ENCODE results near the gene C9orf72.

The C9orf72 gene

DNA sequence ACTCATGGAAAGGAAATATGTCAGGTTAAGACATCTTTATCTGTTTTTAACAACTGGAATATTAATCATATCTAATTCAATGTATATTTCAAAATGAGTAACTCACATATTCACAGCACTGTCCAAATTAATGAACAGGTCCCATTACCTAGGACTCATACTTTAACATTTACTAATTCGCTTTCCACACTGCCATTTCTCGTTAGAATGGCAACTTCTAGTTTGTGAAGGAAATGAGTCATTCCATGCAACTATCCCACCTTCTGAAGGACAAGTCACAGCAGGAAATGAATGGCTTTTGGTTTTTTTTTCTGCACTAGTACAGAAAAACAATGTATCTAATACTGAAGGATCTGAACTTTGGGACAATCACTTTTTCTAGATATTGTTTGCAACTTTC, 73.8 kb downstream of the C9orf72 start:
- POLR2A ChIA-PET = no interaction called here
- TF ChIP-seq, protein P1, sequence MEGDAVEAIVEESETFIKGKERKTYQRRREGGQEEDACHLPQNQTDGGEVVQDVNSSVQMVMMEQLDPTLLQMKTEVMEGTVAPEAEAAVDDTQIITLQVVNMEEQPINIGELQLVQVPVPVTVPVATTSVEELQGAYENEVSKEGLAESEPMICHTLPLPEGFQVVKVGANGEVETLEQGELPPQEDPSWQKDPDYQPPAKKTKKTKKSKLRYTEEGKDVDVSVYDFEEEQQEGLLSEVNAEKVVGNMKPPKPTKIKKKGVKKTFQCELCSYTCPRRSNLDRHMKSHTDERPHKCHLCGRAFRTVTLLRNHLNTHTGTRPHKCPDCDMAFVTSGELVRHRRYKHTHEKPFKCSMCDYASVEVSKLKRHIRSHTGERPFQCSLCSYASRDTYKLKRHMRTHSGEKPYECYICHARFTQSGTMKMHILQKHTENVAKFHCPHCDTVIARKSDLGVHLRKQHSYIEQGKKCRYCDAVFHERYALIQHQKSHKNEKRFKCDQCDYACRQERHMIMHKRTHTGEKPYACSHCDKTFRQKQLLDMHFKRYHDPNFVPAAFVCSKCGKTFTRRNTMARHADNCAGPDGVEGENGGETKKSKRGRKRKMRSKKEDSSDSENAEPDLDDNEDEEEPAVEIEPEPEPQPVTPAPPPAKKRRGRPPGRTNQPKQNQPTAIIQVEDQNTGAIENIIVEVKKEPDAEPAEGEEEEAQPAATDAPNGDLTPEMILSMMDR (IDR thresholded peaks at IDR 0.05; ENCODE audit: control extremely low read depth, extremely low read depth, low read depth, missing control alignments) = no peak
- DNase-seq (ENCODE audit: extremely low spot score) = no peak
- CTCF ChIA-PET = interaction anchor here (1.3 kb wide), 1 partner anchor 20 kb away, joined by 3 read pairs; no protein-coding TSS in a partner anchor

DNA sequence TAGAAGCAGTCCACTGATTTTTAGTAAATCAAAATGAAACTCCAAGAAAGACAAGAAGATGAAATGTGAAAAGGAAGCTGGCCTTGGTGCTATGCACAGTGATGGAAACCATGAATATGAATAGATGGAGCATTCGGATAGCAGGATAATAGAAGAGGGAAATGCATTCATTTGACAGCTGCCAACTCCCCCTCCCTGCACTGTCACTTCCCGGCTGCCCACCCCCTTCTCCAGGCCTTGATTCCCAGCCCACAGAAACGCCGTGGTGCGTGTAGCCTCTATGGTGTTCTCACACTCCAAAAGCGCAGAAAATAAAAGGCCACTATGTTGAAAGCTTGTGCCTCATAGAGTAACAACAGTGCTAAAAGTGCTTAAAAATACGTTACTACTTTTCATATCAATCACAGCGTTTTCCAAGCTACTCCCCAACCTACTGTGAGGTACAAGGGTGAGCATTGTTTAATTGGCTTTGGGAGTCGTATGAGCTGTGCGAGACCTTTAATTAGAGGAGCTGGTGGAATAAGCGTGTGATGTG, 75.3 kb downstream of the C9orf72 start:
- POLR2A ChIA-PET = no interaction called here
- DNase-seq (ENCODE audit: extremely low spot score) = no peak
- TF ChIP-seq, protein P1 (IDR thresholded peaks at IDR 0.05; ENCODE audit: control extremely low read depth, extremely low read depth, low read depth, missing control alignments) = no peak
- CTCF ChIA-PET = interaction anchor here (0.7 to 1.8 kb wide), 4 partner anchors 8 to 32 kb away, joined by 3 to 5 read pairs (median 4); partner anchors contain the start of gene MOB3B
